ENCODE results near the gene RASGEF1B.

DNA sequence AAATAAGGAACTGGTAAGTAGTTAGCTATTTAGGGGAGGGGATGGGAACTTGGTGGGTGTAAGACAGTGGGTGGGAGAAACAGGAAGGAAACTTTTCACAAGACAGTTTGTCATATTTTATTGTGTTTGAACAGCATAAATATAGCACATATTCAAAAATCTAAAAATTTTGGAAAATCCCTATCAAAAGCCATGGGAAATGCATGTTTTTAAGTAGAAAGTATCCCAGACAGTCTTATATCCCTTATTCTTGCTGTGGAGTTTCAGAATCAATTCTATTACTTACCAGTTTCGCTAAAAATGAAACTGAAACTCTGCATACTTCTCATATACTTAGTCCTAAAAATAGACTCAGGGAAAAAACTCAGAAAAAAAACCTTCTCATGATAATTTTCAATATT, 22.3 kb upstream of the RASGEF1B start:
- TF ChIP-seq, protein P1, sequence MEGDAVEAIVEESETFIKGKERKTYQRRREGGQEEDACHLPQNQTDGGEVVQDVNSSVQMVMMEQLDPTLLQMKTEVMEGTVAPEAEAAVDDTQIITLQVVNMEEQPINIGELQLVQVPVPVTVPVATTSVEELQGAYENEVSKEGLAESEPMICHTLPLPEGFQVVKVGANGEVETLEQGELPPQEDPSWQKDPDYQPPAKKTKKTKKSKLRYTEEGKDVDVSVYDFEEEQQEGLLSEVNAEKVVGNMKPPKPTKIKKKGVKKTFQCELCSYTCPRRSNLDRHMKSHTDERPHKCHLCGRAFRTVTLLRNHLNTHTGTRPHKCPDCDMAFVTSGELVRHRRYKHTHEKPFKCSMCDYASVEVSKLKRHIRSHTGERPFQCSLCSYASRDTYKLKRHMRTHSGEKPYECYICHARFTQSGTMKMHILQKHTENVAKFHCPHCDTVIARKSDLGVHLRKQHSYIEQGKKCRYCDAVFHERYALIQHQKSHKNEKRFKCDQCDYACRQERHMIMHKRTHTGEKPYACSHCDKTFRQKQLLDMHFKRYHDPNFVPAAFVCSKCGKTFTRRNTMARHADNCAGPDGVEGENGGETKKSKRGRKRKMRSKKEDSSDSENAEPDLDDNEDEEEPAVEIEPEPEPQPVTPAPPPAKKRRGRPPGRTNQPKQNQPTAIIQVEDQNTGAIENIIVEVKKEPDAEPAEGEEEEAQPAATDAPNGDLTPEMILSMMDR (IDR thresholded peaks at IDR 0.05; ENCODE audit: low read depth, low read length, missing input control): no peak
- TF ChIP-seq, protein P2, sequence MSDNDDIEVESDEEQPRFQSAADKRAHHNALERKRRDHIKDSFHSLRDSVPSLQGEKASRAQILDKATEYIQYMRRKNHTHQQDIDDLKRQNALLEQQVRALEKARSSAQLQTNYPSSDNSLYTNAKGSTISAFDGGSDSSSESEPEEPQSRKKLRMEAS (IDR thresholded peaks at IDR 0.05): no peak

All from liver (tissue), 2 donors.